CD14-positive monocyte (primary cell): ENCODE measurements around the gene FGD2. TPM values are rescaled to one million over a fixed set of nuclear protein-coding genes. Genes with fewer than 3 reads are reported as not detected.

Experiments
- DNase-seq, 3 donors: peaks; one replicate each; pipeline ENCODE4 v3.0.0-alpha.2; 2011 to 2022
- H2AFZ ChIP-seq: 2 replicates; pipeline ENCODE4 v1.6.0; 2012; ENCODE audit warnings: mild to moderate bottlenecking, low read depth, low read length, inconsistent platforms; ENCODE audit not compliant: insufficient read depth, poor library complexity, severe bottlenecking
- H3K27ac ChIP-seq, 2 donors: 1 replicate in 1 of 2; 2 replicates in 1 of 2; pipeline ENCODE4 v1.5.1; 2012 to 2013; ENCODE audit warnings: low read length in 2 of 2, control low read depth in 1 of 2, inconsistent platforms in 1 of 2, low read depth in 1 of 2, mild to moderate bottlenecking in 1 of 2
- H3K27me3 ChIP-seq, 2 donors: one replicate each; pipeline versions ENCODE4 v1.6.0 to v1.6.1; 2011 to 2013; ENCODE audit warnings: low read length in 2 of 2; ENCODE audit not compliant: control insufficient read depth in 2 of 2, insufficient read depth in 2 of 2
- H3K36me3 ChIP-seq, 2 donors: replicated peaks in 1 of 2; 1 replicate in 1 of 2; 2 replicates in 1 of 2; pipeline versions ENCODE4 v1.5.1 to v1.6.1; 2012 to 2013; ENCODE audit warnings: low read length in 2 of 2, control low read depth in 1 of 2, inconsistent platforms in 1 of 2, mild to moderate bottlenecking in 1 of 2; ENCODE audit not compliant: insufficient read depth in 2 of 2, control insufficient read depth in 1 of 2
- H3K4me1 ChIP-seq, 2 donors: 1 replicate in 1 of 2; 2 replicates in 1 of 2; pipeline versions ENCODE4 v1.5.1 to v1.6.1; 2012 to 2013; ENCODE audit warnings: low read length in 2 of 2, control low read depth in 1 of 2, inconsistent platforms in 1 of 2, mild to moderate bottlenecking in 1 of 2, moderate library complexity in 1 of 2; ENCODE audit not compliant: insufficient read depth in 2 of 2, control insufficient read depth in 1 of 2
- H3K4me2 ChIP-seq: replicated peaks from 2 replicates; pipeline ENCODE3; 2012; ENCODE audit warnings: low read length, moderate library complexity, mild to moderate bottlenecking; ENCODE audit not compliant: poor library complexity, severe bottlenecking; ENCODE audit errors: extremely low read depth
- H3K4me3 ChIP-seq, 3 experiments: fragments of 200-600 bp in 1 of 3; sonication (generic) in 1 of 3; replicated peaks in 1 of 3; 1 replicate in 2 of 3; 2 replicates in 1 of 3; pipeline ENCODE4 v1.5.1; 2011 to 2013; ENCODE audit warnings: low read length in 3 of 3, mild to moderate bottlenecking in 3 of 3, control low read depth in 2 of 3, low read depth in 2 of 3, inconsistent platforms in 1 of 3, moderate library complexity in 1 of 3
- H3K79me2 ChIP-seq: 2 replicates; pipeline ENCODE4 v1.6.0; 2012; ENCODE audit warnings: mild to moderate bottlenecking, control low read depth, inconsistent platforms, low read length, moderate library complexity; ENCODE audit not compliant: insufficient read depth
- H3K9ac ChIP-seq: 2 replicates; pipeline ENCODE4 v1.6.0; 2017; ENCODE audit warnings: low read length, mild to moderate bottlenecking; ENCODE audit not compliant: insufficient read depth, poor library complexity, severe bottlenecking
- H3K9me3 ChIP-seq, 2 donors: replicated peaks in 1 of 2; 1 replicate in 1 of 2; 2 replicates in 1 of 2; pipeline versions ENCODE4 v1.5.1 to v1.6.1; 2012 to 2013; ENCODE audit warnings: low read length in 2 of 2, control low read depth in 1 of 2; ENCODE audit not compliant: control insufficient read depth in 1 of 2, insufficient read depth in 1 of 2
- H4K20me1 ChIP-seq: 2 replicates; pipeline ENCODE4 v1.6.0; 2012; ENCODE audit warnings: mild to moderate bottlenecking, low read length, control low read depth, moderate library complexity; ENCODE audit not compliant: insufficient read depth
- H3K27ac Mint-ChIP-seq, 7 donors: one replicate each; pipeline ENCODE4 v1.8.0; 2020; ENCODE audit warnings: mild to moderate bottlenecking in 7 of 7, mixed read lengths in 7 of 7, moderate library complexity in 6 of 7, inconsistent platforms in 2 of 7
- H3K27me3 Mint-ChIP-seq, 3 donors: one replicate each; pipeline ENCODE4 v1.8.0; 2021 to 2022; ENCODE audit warnings: low read depth in 3 of 3, mild to moderate bottlenecking in 3 of 3, mixed read lengths in 3 of 3, moderate library complexity in 3 of 3, inconsistent platforms in 1 of 3
- H3K36me3 Mint-ChIP-seq, 2 donors: one replicate each; pipeline ENCODE4 v1.8.0; 2020; ENCODE audit warnings: mixed read lengths in 2 of 2, inconsistent platforms in 1 of 2, mild to moderate bottlenecking in 1 of 2
- H3K4me1 Mint-ChIP-seq: one replicate; pipeline ENCODE4 v1.8.0; 2020; ENCODE audit warnings: mild to moderate bottlenecking, mixed read lengths
- H3K4me3 Mint-ChIP-seq, 2 donors: one replicate each; pipeline ENCODE4 v1.8.0; 2020; ENCODE audit warnings: mild to moderate bottlenecking in 2 of 2, mixed read lengths in 2 of 2, moderate library complexity in 1 of 2
- H3K9me3 Mint-ChIP-seq, 7 donors: one replicate each; pipeline ENCODE4 v1.8.0; 2020 to 2022; ENCODE audit warnings: mixed read lengths in 7 of 7, mild to moderate bottlenecking in 6 of 7, moderate library complexity in 6 of 7, inconsistent platforms in 2 of 7
- CTCF ChIP-seq: fragments of 200-600 bp; IDR thresholded peaks from one replicate; pipeline ENCODE4 v1.8.0; 2022; ENCODE audit warnings: antibody characterized with exemption, mild to moderate bottlenecking
- WGBS: methylation state at CpG from one replicate; pipeline ENCODE4 v1.1.5; 2013; ENCODE audit warnings: missing lambda C conversion rate; ENCODE audit not compliant: insufficient coverage; 5-methylcytosine and 5-hydroxymethylcytosine counted together
- intact Hi-C, 2 donors: fragments of 100-400 bp; cut with micrococcal nuclease; formaldehyde crosslinking; loops; one replicate each; pipeline versions ENCODE4 v1.15.0 to v1.15.1; 2023
- polyA plus RNA-seq, 3 donors: library from polyadenylated mRNA; depleted of rRNA in 1 of 3; unstranded in 2 of 3; stranded (reverse) in 1 of 3; fragments of 300-500 nt in 2 of 3; fragments of >200 nt in 1 of 3; fragmentation: Illumina TruSeq in 2 of 3; gene quantifications; 1 replicate in 2 of 3; 2 replicates in 1 of 3; pipeline ENCODE4 v1.2.3, GENCODE V29; 2012 to 2021

The FGD2 gene
- polyA plus RNA-seq, 3 donors: 25.3 to 356 (median 50.0) TPM

GRCh38 chr6:37056112-37056403, 50.6 kb downstream of the FGD2 start:
- H3K4me1 ChIP-seq: peaks cover 29 to 53% of the 10 kb centered on the region in 2 donors
- TF ChIP-seq CTCF: no peak
- no peak overlapping the region for H3K4me3 ChIP-seq
- no peak for DNase-seq
- H3K79me2 ChIP-seq: no peaks in the 10 kb centered on the region
- H3K27me3 ChIP-seq: no peaks in the 10 kb centered on the region
- Mint-ChIP-seq H3K36me3 (peaks cover 0 to 4% of the 10 kb centered on the region in 2 donors), H3K27ac (no peak overlapping the region), H3K9me3 (no peaks in the 10 kb centered on the region), H3K4me1 (peaks cover 39% of the 10 kb centered on the region), H3K27me3 (peaks cover 0 to 7% (median 6%) of the 10 kb centered on the region in 3 donors), H3K4me3 (no peak overlapping the region)
- H2AFZ ChIP-seq: no peak overlapping the region
- no peak overlapping the region for H3K27ac ChIP-seq
- H3K4me2 ChIP-seq: no peak overlapping the region
- no peaks in the 10 kb centered on the region for H3K36me3 ChIP-seq
- H3K9me3 ChIP-seq: no peaks in the 10 kb centered on the region
- intact Hi-C loops: loop anchor here (10.0 kb wide), 2 partner anchors 149 to 159 kb away; no protein-coding TSS in a partner anchor
- H3K9ac ChIP-seq: no peak overlapping the region
- no peaks in the 10 kb centered on the region for H4K20me1 ChIP-seq
- WGBS: 98% methylated on average over 8 of the region's 8 CpGs

GRCh38 chr6:37056439-37057127, 51.1 kb downstream of the FGD2 start:
- Mint-ChIP-seq H3K36me3 (peaks cover 0 to 4% of the 10 kb centered on the region in 2 donors), H3K4me1 (peaks cover 34% of the 10 kb centered on the region), H3K4me3 (no peak overlapping the region), H3K9me3 (no peaks in the 10 kb centered on the region), H3K27ac (no peak overlapping the region), H3K27me3 (peaks cover 0 to 6% (median 4%) of the 10 kb centered on the region in 3 donors)
- H3K4me1 ChIP-seq: peaks cover 24 to 53% of the 10 kb centered on the region in 2 donors
- no peaks in the 10 kb centered on the region for H3K27me3 ChIP-seq
- intact Hi-C loops: loop anchor here (10.0 kb wide), 2 partner anchors 148 to 158 kb away; no protein-coding TSS in a partner anchor
- H3K9me3 ChIP-seq: no peaks in the 10 kb centered on the region
- no peak overlapping the region for H3K9ac ChIP-seq
- no peaks in the 10 kb centered on the region for H3K79me2 ChIP-seq
- no peak overlapping the region for H3K4me3 ChIP-seq
- H4K20me1 ChIP-seq: no peaks in the 10 kb centered on the region
- H3K4me2 ChIP-seq: no peak overlapping the region
- 82% methylated on average over 16 of the region's 16 CpGs for WGBS
- no peak for DNase-seq
- H2AFZ ChIP-seq: no peak overlapping the region
- no peak for TF ChIP-seq CTCF
- no peak overlapping the region for H3K27ac ChIP-seq
- no peaks in the 10 kb centered on the region for H3K36me3 ChIP-seq
